COLO829 (cell line): ENCODE data around the gene P2RY12.

Experiments used
- DNase-seq: peaks from one replicate; pipeline ENCODE4 v3.0.0; 2012; ENCODE audit warnings: low spot score

P2RY12 gene

DNA sequence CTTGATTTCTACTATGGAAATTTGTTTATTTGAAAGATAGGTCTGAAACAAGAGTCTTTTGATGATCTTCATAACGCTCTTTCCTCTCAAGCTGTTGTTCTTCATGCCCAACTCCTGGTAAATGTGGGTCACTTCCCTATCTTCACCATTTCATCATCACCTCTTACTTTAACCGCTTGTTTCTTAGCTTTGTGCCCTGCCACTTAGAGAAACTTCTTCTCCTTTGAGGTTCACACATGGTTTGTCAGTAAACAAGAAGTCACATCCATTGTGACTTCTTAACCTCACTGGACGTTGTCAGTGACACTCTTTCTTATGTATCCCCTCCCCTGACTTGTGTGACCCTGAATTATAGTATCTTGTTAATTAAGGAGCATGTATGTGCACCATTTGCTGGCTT, 38.3 kb downstream of the P2RY12 start:
- no peak for DNase-seq

DNA sequence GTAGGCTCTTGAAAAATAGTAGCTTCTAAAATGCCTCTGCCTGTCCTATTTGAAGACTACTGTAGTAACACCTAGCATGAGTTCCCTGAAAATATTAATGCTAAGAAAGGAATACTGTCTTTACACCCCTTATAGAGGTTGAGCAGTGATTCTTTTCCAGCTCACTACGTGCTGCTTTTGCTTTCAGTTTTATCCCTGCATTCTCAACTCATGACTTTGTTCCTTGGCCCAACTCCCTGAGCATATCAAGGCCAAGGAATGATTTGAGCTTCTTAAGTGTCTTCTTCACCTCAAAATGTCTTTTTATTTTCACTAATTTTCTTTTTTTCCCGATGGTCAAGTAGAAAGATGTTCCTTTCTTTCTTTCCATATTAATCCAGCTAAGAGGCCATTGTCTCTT, 38.7 kb downstream of the P2RY12 start:
- DNase-seq = no peak

DNA sequence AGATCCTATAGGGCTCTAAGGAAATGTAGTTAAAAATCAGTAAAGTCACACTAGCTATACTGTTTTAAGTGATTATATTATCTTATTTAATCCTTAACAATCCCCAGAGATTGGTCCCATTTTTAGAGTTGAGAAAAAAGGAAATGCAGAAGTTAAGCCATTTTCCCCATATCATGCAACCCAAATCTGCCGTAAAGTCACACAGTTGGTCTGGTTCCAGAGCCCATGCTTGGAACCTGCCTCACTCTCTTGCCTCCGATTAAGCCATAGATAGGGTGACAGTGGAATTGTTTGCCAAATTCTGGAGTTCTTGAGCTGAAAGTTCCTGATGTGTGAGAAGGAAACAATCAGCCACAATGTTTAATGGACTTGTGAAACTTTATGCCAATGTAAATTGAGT, 52.9 kb downstream of the P2RY12 start:
- DNase-seq = no peak

DNA sequence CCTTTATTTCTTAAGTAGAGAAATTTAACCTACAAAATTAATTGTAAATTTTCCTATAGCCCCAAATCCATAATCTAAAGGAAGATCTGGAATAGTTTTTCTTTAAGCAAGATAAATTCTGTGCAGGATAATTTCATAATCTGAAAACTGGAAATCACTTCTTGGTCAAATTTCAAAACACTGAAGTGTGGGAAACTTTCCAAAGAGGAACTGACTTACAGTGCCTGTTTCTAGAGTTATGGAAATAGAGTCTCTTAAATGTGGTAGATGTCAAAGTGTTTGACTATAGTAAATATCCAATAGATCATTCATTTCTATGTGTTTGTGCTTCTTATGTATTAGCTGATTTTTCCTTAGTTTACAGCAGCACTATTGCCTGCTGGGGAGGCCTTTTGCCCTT, 53.7 kb downstream of the P2RY12 start:
- no peak for DNase-seq

DNA sequence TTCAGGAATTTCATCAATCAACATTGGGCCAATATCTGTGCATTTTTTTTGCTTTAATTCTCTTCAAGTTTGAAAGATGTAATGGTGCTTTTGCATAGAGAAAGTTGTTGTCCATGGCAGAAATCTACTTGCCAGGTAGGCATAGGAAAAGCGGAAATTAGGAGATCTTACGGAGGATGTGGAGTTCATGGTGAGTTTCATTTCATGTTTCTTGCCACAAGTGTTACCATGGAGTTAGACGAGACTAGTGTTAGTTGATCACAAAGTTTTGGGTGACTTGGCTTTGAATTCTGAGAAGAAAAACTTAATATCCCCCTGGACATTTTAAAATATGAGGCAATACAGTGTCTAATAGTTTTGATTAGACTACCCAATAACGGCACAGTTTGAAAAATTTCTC, 54.2 kb downstream of the P2RY12 start:
- no peak for DNase-seq

DNA sequence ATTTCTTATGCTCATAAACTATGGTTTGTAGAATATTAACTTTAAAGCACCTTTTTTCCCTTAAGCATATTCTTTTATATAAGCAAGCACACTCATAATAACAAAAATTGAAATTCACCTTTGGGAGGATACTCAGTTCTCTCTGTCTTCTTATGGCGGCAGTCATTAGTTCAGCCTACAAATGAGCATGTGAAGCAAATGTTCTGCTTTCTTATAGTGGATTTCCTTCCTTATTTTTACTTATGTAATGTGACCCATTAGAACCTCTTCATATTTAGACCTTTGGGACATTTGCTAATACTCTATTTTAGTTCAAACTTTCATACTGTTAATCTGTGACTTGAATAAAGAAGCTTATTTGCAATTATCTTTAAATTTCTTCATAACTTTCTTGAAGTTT, 55.2 kb downstream of the P2RY12 start, which contains the start of gene P2RY13:
Gene P2RY13, minus strand, starts transcription at position 187 of the 400 bp plus-strand sequence. Its CDS starts 21 bp downstream, at position 166.
- no peak for DNase-seq

DNA sequence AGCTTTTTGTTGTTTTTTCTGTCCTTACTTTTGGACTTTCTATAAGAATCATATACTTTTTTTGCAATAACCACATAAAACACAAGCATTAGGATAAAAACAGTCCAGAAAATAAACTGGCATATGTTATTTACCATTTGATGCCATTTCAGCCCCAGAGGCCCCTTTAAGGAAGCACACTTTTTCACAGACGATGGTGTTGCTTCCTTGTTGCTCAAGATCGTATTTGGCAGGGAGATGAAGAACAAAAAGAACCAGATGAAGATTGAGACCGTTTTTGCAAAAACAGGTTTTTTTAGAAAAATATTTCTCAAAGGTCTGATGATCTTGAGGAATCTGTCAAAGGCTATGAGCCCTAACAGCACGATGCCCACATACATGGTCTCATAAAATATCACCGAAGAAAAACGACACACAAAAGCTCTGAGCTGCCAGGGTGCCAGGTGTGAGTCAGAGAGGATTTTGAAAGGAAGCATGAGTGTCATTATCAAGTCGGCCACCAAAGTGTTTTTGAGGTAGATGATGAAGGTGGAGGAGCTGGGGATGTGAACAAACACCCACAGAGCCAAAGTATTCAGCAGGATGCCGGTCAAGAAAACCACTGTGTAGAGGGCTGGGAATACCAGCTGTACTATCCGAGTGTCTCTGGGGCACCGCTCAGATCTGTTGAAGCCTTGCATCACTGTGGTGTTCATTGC, 56.1 kb downstream of the P2RY12 start:
- no peak for DNase-seq

DNA sequence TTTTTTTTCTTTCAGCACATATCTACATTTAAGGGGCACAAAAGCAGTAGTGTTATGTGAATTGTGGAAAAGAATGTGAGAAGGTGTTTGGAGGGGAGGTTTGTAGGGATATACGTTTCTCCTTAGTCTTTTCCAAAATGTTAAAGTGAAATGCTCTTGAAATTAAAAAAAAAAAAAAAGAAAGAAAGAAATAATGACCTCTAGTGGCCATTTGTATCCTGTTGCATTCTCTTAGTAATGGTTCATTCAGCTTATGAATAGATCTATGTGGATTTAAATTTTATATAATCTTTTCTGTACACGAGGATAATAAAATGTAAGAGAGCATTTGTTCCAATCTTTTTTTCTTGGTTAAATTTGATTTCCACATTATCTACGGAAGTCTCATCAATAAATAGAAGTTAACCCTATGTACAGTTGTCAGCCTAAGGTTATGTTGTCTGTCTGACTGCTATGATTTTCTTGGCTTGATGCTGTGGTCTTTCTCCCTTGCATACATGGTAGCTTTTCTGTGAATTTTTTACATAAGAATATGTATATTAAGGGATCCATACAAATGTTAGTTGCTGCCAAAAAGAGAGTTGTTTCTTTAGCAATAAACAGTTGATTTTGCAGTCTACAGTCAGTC, 56.9 kb downstream of the P2RY12 start:
- peak; percentile 44 for DNase-seq

DNA sequence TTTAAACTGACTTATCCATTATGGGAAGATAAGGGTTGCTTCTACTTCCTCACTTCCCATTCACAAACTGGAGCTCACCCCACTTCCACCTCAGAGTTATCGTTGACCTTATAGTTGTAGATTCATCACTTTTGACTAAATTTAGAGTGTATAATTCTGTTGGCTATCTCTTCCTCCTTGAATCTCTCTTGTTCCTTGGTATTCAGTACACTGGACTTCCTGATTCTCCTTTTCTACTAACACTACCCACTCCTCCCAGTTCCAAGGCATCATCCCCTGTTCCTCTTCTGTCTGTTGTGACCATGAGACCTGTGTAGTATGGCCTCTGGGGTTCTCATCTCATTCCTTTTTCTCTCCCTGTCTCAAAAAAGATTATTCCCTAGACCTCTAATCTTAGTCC, 62.0 kb downstream of the P2RY12 start:
- no peak for DNase-seq

DNA sequence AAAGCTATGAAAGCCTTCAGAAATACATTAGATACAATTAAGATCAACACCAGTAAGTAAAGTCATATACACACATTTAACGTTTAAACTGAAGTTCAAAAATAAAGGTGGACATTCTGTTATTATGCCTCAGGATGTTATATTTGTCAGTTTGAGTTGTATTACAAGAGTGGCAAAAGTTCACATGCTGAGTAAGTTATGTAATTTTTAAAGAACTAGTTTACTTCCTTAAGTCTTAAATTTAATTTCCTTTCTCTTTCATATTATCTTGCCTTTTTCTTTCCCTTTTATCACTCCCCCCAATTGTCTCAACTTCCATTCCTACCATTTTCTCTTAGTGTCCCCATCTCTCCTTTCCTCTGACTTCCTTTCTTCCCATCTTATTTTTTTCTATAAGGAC, 63.0 kb downstream of the P2RY12 start:
- no peak for DNase-seq

DNA sequence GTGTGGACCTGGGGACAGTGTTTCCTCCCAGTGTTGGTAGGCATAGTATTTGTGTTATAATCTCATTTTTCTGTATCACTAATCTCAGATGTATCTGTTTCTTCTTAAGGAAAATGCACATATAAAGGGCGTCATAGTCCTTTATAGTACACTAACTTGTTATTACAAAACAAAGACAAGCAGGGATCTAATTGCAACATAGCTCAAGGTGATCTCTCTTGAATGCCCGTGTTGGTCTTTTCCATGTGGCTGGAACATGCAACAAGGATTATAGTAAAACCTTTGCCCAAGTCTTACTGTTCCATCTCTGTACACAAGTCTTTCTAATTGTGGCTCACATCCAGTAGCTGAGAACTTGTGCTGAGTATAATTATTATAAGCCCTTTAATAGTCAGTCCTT, 64.4 kb downstream of the P2RY12 start:
- no peak for DNase-seq

DNA sequence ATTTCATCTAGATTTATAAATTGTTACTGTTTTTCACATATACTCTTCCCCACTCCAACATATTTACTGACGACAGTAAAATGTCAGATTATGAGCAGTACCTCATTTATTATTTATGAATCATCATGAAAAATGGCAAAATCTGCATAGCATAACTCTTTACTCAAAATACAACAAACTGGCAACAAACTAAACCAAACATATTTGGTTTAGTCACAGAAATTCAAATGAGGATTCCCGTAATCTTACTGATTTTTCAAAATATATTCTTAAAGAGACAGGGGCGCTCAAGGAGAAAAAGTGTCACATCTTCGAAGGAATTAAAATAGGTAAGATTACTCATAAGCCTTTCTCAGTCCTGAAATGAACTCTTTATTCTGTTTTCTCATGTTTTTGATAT, 64.9 kb downstream of the P2RY12 start:
- no peak for DNase-seq

DNA sequence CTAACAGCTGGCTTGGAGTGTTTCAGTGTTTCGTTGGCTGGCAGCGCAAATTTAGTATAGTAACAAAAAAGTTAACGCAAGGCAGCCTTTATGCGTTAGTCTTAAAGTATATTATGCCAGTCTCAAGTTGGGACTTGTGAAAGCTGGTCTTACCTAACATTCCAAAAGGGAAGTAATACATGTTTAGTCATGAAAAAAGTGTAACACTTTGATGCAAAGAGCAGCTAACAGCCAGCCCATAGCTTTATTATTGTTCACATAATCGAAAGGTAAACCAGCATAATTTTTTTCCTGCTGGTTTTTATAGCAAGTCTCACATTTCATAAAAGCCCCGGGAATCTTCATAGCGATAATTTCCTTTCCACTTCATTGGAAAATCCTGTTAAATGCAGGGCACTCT, 65.6 kb downstream of the P2RY12 start:
- no peak for DNase-seq

DNA sequence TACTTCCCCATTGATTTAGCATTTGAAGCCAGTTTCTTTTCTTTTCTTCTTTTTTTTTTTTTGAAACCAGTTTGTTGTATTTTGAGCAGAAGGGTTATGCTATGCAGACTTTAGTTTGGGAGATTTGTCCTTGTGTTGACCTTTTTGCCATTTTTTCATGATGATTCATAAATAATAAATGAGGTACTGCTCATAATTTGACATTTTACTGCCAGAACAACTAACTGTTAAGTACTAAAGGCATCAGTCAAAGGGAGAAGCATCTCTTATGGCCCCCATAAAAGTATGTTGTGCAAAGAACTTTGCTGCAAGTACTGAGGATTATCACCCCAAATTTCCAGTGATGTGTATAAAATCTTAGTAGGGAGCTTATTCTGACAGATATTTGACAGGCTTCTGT, 66.2 kb downstream of the P2RY12 start:
- no peak for DNase-seq

DNA sequence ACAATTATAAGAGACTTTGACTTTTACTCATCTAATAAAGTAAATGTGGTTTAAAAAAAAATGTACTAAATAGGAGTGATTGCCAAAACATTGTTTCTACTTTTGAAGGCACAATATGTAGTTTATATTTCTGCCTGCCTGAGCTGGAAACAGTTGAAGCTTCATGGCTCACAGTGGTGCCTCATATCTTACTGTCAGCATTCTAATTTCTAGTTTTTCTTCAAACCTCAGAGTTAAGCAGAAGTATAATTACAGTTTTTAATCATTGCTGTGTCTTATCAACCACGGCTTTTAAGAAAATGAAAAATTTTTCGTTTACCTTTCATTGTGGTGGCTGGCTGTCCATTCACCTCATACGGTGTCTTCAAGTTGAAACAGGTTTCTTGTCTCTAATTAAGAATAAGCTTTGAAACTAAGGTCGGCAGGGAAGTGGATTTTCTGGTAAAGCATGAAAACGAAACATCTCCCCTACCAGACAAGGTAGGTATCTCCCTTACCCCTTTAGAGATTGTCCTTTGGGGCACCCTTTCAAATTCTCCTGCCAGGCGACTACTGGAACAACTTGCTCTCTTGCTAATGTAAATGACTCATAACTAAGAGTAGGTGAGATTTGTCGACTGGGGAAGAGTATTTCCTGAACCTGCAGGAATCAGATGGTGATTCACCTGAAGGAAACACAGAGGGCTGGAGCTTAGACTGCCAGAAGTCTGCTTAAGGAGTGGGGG, 68.1 kb downstream of the P2RY12 start, which contains the start of gene GPR87:
Gene GPR87, minus strand, starts transcription at position 554 of the 725 bp plus-strand sequence. CDS start 16,720 bp downstream, outside the sequence.
- DNase-seq = no peak

DNA sequence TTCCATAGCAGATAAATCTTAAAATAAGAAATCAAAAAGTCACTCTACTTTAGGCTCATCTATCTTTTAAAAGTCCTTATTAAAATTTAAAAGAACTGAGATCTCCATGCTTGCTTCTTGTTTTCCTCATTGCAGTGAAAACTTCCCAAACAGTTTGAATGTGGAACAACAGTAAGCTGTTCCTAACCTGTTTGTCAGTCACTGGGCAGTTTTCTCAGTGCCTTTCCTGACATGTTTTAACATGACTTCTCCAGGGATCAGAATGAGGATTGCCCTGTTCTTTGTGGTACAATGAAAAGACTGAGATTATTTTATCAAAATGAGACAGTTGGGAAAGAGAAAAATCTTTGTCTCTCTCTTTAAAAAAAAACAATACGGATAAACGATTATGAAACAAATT, 68.7 kb downstream of the P2RY12 start:
- DNase-seq = no peak

DNA sequence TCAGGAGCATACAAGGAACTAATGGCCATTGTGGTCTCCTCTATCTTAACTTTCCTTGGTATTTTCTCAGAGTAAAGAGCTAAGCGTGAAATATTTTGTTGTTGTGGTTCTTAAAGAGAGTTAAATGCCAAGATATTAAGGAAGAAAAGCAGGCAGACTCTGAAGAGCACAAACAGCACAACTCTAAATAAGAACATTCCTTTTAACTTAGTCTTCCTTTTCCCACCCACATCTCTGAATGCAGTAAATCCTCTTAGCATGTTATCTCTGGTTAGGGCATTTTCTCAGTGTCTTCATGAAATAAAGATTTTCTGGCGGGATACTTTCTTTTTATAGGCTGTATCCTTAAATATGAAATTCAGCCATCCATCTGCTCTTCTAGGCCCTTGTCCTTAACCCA, 69.4 kb downstream of the P2RY12 start:
- DNase-seq = no peak

DNA sequence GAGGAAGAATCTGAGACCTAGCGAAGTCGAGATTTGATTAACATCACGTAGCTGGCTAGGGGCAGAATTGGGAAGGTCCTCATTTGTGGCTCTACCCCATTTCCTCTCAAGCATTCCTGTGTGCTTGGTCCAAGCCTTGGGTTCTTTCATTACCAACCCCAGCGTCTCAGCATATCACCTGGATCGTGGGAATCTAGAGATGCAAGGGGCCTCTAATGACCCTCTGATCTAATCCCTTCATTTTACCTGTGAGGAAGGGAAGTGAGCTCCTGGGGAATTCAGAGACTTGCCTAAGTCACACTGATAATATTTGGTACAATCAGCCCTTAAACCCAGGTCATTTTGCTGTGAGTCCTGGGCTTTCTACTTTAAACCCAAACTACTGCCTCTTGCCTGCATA, 70.0 kb downstream of the P2RY12 start:
- DNase-seq = no peak

DNA sequence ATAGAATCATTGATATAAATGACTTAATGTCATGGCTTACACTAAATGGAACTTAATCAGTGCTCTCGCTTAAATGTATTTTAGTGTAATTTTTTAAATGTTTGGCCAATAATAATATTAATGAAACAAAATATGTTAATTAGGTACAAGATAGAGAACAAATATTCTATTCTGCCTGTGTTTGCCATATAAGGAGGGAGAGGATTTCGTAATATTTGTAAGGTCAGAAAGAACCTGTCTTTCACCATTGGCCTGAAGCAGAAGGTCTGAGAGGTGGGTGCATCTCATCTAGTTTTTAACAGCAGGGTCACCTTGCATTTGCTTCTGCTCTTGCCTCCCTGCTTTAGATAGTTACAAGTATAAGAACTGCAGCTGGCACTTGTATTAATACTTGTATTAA, 70.4 kb downstream of the P2RY12 start:
- no peak for DNase-seq

DNA sequence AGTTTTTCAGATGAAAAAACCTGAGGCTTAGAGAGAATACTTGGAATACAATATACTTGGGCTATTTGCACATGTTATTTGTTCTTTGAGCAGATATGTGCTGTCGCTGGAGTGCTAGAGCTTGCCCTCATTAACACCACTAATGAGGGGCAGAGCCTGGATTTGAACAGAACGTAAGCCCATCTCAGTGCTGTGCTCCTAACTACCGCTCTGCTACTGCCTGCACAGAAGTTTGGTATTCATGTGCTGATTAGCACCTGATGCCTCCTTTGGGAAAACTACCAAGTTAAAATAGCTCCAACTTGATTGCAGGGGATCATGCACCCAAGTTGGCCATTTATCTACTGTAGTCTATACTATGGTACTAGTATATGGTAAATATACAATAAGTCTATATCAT, 71.6 kb downstream of the P2RY12 start:
- no peak for DNase-seq

DNA sequence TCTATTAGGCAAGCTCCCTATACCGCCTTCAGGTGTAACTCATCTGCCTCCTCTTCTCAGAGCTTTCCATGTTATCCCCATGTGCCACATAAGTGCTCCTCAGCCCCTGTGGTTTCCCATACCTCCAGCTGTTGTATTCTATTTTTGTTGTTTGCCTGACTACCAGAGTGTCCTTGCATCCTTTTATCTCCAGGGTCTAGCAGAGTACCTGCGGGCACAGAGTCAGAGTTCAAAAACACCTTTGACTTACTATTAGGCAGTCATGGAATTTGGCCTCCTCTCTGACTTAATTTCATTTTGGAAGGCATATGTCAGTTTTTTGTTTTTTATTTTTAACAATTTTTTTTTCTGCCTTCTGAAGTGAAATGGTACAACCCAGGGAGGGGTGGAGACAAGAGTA, 75.0 kb downstream of the P2RY12 start:
- no peak for DNase-seq

DNA sequence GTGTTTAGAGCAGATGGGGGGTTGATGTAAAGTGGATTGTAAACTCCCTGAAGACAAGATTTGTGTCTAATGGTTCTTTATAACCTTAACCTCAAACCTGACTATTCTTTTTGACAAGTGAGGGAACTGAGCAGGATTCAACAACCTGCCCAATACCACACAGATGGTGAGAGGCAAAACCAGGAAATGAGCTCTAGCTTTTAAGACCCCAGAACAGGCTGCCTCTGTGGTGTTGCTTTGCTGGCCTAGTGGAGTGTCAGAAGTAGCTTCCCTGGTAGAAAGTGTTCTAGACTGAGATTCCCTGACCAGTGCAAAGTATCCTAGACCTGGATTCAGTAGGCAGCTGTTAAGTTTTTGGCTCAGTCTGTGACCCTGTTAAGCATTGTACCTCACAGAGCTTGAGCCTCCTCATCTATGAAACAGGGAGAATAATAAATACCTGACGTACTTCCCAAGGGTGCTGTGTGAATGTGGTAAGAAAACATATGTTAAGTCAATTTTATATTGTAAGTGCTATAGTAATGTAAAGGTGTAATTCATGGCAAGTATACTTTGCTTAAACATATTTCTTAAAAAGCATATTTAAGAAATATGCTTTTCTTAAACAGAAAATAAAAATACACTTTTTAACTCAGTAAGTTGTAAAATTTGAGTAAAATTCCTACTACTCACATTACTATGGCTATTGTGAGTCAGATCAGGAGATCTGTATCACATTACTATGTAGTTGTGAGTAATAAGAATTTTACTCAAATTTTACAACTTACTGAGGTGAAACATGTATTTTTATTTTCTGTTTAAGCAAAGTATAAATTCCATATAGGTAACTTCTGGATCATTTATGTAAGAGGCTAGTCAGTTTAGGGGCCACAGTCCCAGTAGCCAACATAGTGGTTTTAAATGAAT, 76.7 kb downstream of the P2RY12 start:
- no peak for DNase-seq
